Astrocyte of the cerebellum (primary cell): ENCODE data around the gene BHMT2.

Experiments used
- DNase-seq: peaks from one replicate; pipeline ENCODE4 v3.0.0-alpha.2; 2011; ENCODE audit warnings: low read depth
- H3K4me3 ChIP-seq: 2 replicates; pipeline ENCODE4 v1.5.1; 2011; ENCODE audit warnings: mild to moderate bottlenecking, low read depth, low read length, moderate library complexity
- CTCF ChIP-seq: IDR thresholded peaks from 2 replicates; pipeline ENCODE4 v1.5.1; 2012; ENCODE audit warnings: low read length, low read depth, moderate library complexity, mild to moderate bottlenecking; ENCODE audit errors: missing control alignments
- in situ Hi-C: cut with HindIII; loops from 2 replicates; pipeline ENCODE4 v1.10.0; 2017; ENCODE audit warnings: low sequenced_read_pairs

The BHMT2 gene

GRCh38 chr5:79091064-79091463, 21.5 kb downstream of the BHMT2 start:
- no peak overlapping the region for H3K4me3 ChIP-seq
- in situ Hi-C loops = no loop called here
- no peak for TF ChIP-seq CTCF
- no peak for DNase-seq

GRCh38 chr5:79093762-79094161, 24.2 kb downstream of the BHMT2 start:
- DNase-seq = no peak
- TF ChIP-seq CTCF = no peak
- no peak overlapping the region for H3K4me3 ChIP-seq
- in situ Hi-C loops = no loop called here

- TF ChIP-seq CTCF = no peak
- no peak for DNase-seq
- H3K4me3 ChIP-seq = no peak overlapping the region
- in situ Hi-C loops = no loop called here
Measured at GRCh38 chr5:79105868-79106267, 36.3 kb downstream of the BHMT2 start.

- in situ Hi-C loops = no loop called here
- no peak overlapping the region for H3K4me3 ChIP-seq
- DNase-seq = no peak
- TF ChIP-seq CTCF = no peak
Measured at GRCh38 chr5:79107020-79107796, 37.6 kb downstream of the BHMT2 start.

GRCh38 chr5:79108086-79108485, 38.5 kb downstream of the BHMT2 start:
- no peak overlapping the region for H3K4me3 ChIP-seq
- TF ChIP-seq CTCF = no peak
- in situ Hi-C loops = no loop called here
- no peak for DNase-seq

- in situ Hi-C loops = no loop called here
- H3K4me3 ChIP-seq = no peak overlapping the region
- TF ChIP-seq CTCF = no peak
- DNase-seq = no peak
Measured at GRCh38 chr5:79108792-79109191, 39.2 kb downstream of the BHMT2 start.
